ENCODE measurements around the gene DAAM2. TPM values are rescaled to one million over a fixed set of nuclear protein-coding genes. Genes with fewer than 3 reads are reported as not detected.

The DAAM2 gene
- total and polyA plus RNA-seq, 9 of the 15 experiments (the other 6 are each of a cell fraction or from before 2014, with no cell fraction given) = 0.01 to 0.07 TPM; not detected in 7

GRCh38 chr6:39773782-39774181 lies 18.4 kb upstream of the DAAM2 start:
- Histone ChIP-seq H3K4me3 (no peak overlapping the region), H3K36me3 (ENCODE audit: control insufficient read depth, insufficient read depth, low read length) (no peaks in the 10 kb centered on the region), H3K9me1 (ENCODE audit: control insufficient read depth, insufficient read depth, low read length) (no peaks in the 10 kb centered on the region), H3K9ac (ENCODE audit: insufficient read depth in 1 of 2, low read depth in 2 of 2, low read length in 2 of 2) (no peak overlapping the region), H3K4me1 (replicated peaks in 1 of 2; ENCODE audit: control insufficient read depth in 2 of 2, insufficient read depth in 2 of 2, low read length in 2 of 2) (no peaks in the 10 kb centered on the region), H3K4me2 (ENCODE audit: insufficient read depth, low read length) (no peak overlapping the region), H3K27ac (ENCODE audit: extremely low read depth, low read depth, low read length) (no peak overlapping the region), H3K79me2 (ENCODE audit: control insufficient read depth, insufficient read depth, low read length) (no peaks in the 10 kb centered on the region), H3K9me3 (replicated peaks; ENCODE audit: control insufficient read depth, insufficient read depth, low read depth, low read length) (no peaks in the 10 kb centered on the region), H4K20me1 (replicated peaks; ENCODE audit: control insufficient read depth, insufficient read depth, low read length) (no peaks in the 10 kb centered on the region), H2AFZ (ENCODE audit: low read depth, low read length) (no peak overlapping the region), H3K27me3 (ENCODE audit: control insufficient read depth in 2 of 2, insufficient read depth in 2 of 2, low read length in 2 of 2) (peaks cover 0 to 8% of the 10 kb centered on the region in 2 experiments; a peak in 2 of 5 replicates)
- POLR2A ChIA-PET = no interaction called here
- ATAC-seq (no peak), FAIRE-seq (no peak), DNase-seq (ENCODE audit: extremely low read depth in 1 of 4, low spot score in 3 of 4) (no peak)
- intact Hi-C loops (cut with micrococcal nuclease) = no loop called here
- 6% methylated on average over 2 of the region's 2 CpGs for WGBS (ENCODE audit: insufficient coverage, low coverage, missing lambda C conversion rate)
- no TSS peak for BruUV-seq (replicated peaks)
- CTCF ChIA-PET (ENCODE audit: low intra/inter-chr PET ratio) = no interaction called here
- in situ Hi-C loops (cut with MboI) = no loop called here
- TF ChIP-seq ZNF584 (CRISPR knock-in tag; IDR thresholded peaks at IDR 0.05; ENCODE audit: low read depth) = no peak
- TF ChIP-seq ELF1 (tag; IDR thresholded peaks at IDR 0.05) = no peak
- TF ChIP-seq FOXM1 (IDR thresholded peaks at IDR 0.05; ENCODE audit: low read depth) = no peak
- no peak for TF ChIP-seq FOXM1 (CRISPR knock-in tag; IDR thresholded peaks at IDR 0.05; ENCODE audit: low read depth)
- TF ChIP-seq FOXJ3 (CRISPR knock-in tag; IDR thresholded peaks at IDR 0.05) = no peak

GRCh38 chr6:39776581-39776980 lies 15.6 kb upstream of the DAAM2 start:
- ChIA-PET CTCF (ENCODE audit: low intra/inter-chr PET ratio) (no interaction called here), POLR2A (no interaction called here)
- ATAC-seq (no peak), DNase-seq (ENCODE audit: extremely low read depth in 1 of 4, low spot score in 3 of 4) (no peak), FAIRE-seq (no peak)
- intact Hi-C loops (cut with micrococcal nuclease) = no loop called here
- no peak overlapping the region for H3K4me2 ChIP-seq (ENCODE audit: insufficient read depth, low read length)
- no peak for TF ChIP-seq SOX6 (IDR thresholded peaks at IDR 0.05)
- TF ChIP-seq, protein P1, sequence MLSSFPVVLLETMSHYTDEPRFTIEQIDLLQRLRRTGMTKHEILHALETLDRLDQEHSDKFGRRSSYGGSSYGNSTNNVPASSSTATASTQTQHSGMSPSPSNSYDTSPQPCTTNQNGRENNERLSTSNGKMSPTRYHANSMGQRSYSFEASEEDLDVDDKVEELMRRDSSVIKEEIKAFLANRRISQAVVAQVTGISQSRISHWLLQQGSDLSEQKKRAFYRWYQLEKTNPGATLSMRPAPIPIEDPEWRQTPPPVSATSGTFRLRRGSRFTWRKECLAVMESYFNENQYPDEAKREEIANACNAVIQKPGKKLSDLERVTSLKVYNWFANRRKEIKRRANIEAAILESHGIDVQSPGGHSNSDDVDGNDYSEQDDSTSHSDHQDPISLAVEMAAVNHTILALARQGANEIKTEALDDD (IDR thresholded peaks at IDR 0.05) = no peak
- no peak for TF ChIP-seq ZNF408 (CRISPR knock-in tag; IDR thresholded peaks at IDR 0.05; ENCODE audit: low read depth)
- H3K4me3 ChIP-seq = no peak overlapping the region
- H3K9ac ChIP-seq (ENCODE audit: insufficient read depth in 1 of 2, low read depth in 2 of 2, low read length in 2 of 2) = no peak overlapping the region
- in situ Hi-C loops (cut with MboI) = no loop called here
- no peaks in the 10 kb centered on the region for H3K79me2 ChIP-seq (ENCODE audit: control insufficient read depth, insufficient read depth, low read length)
- BruUV-seq (replicated peaks) = no TSS peak
- H3K27ac ChIP-seq (ENCODE audit: extremely low read depth, low read depth, low read length) = no peak overlapping the region
- H3K9me1 ChIP-seq (ENCODE audit: control insufficient read depth, insufficient read depth, low read length) = no peaks in the 10 kb centered on the region
- H3K4me1 ChIP-seq (replicated peaks in 1 of 2; ENCODE audit: control insufficient read depth in 2 of 2, insufficient read depth in 2 of 2, low read length in 2 of 2) = no peaks in the 10 kb centered on the region
- WGBS (ENCODE audit: insufficient coverage, low coverage, missing lambda C conversion rate) = 0% methylated on average over 2 of the region's 2 CpGs
- H3K27me3 ChIP-seq (ENCODE audit: control insufficient read depth in 2 of 2, insufficient read depth in 2 of 2, low read length in 2 of 2) = peaks cover 0 to 8% of the 10 kb centered on the region in 2 experiments; a peak in 2 of 5 replicates
- H3K36me3 ChIP-seq (ENCODE audit: control insufficient read depth, insufficient read depth, low read length) = no peaks in the 10 kb centered on the region
- H2AFZ ChIP-seq (ENCODE audit: low read depth, low read length) = no peak overlapping the region
- no peaks in the 10 kb centered on the region for H3K9me3 ChIP-seq (replicated peaks; ENCODE audit: control insufficient read depth, insufficient read depth, low read depth, low read length)
- no peaks in the 10 kb centered on the region for H4K20me1 ChIP-seq (replicated peaks; ENCODE audit: control insufficient read depth, insufficient read depth, low read length)
